Subcutaneous adipose tissue (tissue), 4 donors: ENCODE data around the gene SPA17. TPM values are rescaled to one million over a fixed set of nuclear protein-coding genes. Genes with fewer than 3 reads are reported as not detected.

ENCODE experiments used
- total RNA-seq, 4 donors: library from RNA; depleted of rRNA; stranded (reverse); fragments of >200 nt; gene quantifications; one replicate each; pipeline ENCODE4 v1.1.0, GENCODE V29; 2016
- TF ChIP-seq, protein P1 (sequence below): fragments of 450-650 bp; IDR thresholded peaks from one replicate; pipeline ENCODE4 v1.5.1; 2016; ENCODE audit warnings: low read depth, mild to moderate bottlenecking, control low read depth, antibody characterized with exemption, moderate library complexity

SPA17 gene
- total RNA-seq, 4 donors from 2014 or later: 0.94 to 5.3 (median 1.5) TPM

DNA sequence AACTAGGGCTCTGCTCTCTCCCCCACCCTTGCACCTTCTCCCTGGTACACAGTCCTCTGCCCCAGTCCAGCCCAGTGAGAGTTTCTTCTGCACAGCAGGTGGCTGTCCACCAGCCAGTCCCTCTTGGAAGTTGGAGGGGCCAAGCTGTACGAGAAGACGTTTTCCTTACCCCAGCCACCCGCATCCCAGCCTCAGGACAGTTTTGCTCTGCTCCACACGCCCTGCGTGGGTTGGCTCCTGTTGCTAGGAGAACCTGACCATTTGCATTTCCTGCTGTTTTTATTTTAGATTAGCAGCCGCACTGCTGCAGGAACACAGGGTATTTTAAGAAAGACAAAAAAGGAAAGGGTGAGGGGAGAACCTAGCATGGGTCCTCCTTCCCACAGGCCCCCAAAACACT is 48.5 kb downstream of the SPA17 start:
- TF ChIP-seq, protein P1, sequence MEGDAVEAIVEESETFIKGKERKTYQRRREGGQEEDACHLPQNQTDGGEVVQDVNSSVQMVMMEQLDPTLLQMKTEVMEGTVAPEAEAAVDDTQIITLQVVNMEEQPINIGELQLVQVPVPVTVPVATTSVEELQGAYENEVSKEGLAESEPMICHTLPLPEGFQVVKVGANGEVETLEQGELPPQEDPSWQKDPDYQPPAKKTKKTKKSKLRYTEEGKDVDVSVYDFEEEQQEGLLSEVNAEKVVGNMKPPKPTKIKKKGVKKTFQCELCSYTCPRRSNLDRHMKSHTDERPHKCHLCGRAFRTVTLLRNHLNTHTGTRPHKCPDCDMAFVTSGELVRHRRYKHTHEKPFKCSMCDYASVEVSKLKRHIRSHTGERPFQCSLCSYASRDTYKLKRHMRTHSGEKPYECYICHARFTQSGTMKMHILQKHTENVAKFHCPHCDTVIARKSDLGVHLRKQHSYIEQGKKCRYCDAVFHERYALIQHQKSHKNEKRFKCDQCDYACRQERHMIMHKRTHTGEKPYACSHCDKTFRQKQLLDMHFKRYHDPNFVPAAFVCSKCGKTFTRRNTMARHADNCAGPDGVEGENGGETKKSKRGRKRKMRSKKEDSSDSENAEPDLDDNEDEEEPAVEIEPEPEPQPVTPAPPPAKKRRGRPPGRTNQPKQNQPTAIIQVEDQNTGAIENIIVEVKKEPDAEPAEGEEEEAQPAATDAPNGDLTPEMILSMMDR: no peak

DNA sequence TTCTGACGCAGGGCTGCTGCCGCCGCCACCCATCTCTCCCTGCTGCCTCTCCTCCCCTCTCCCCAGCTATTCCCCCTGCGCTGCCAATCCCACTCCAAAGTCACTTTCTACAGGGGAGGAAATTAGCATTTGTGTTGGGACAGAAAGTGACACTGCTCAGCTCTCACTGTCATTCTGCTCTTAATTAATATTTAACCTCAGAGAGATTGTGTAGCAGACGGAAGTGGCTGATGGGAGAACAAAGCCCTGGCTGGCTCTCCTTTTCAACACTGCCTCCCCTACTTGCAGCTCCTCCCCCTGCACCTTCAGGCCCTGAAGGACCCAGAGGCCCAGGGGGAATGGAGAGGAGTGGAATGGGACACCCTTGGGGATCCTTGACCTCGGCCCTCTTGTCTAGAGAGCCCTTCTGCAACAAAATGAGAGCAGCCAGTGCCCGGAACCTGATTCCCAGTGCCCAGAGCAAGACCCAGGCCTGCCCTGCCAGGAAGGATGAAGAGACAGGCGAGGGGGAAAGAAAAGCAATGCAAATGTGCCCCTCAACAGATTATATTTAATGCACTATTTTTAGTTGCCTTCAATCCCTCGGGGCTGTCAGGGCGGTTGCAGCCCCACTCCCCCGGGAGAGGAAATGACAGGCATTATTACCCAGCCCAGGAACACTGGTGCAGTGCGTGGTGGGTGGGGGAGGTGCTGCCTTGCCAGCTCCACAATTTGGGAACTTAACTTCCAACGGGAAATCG is 51.4 kb downstream of the SPA17 start:
- TF ChIP-seq, protein P1: no peak

DNA sequence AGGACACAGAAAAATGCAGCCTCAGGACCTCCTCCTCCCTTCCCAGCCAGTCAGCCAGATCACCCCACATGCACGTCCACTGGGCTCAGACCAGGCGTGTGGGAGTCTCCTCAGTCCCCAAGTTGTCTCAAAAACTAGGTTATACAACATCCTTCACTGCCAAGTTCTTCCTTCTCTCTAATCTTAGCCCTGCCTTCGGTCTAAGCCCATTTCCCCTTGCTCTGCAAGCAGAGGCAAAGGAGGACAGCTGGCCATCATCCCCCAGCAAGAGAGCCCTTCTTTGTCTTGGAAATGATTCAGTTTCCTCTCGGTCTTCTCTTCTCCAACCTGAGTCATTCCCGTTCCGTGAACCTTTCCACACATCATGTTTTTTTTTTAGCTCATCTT is 52.0 kb downstream of the SPA17 start:
- TF ChIP-seq, protein P1: no peak

DNA sequence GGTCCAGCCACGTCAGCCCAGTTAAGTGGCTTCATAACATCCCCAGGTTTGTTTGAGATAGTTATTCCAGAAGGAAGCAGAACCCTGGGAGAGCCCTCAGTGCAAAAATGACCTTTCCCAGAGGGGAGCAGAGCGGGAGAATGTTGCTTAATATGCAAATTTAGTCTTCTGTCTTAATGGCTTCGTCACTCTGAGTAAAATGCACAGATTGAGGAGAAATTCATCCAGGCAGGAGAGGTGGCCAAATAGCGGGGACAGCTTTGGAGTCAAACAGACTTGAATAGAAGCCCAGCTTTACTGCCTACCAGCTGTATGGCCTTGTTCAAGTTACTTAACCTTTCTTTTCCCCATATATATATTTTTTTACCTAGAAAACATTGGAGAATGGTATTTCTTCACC is 53.8 kb downstream of the SPA17 start:
- TF ChIP-seq, protein P1: no peak

DNA sequence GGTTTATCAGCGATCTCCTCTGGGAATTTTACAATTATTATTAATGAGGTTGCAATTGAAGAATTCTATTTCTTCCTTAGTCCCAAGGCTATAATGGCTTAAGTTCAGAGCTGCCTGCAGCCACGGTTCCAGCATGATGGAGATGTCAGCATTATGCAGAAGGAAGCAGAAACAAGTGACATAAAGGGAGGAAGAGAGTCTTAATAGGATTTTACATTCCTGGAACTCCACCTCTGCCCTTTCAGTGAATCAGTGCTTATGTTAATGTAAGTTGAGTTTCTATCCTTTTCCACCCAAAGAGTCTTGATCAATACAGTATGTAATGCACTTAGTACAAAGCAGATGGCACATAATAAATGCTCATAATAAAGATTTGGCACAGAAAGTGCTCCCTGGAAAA is 54.4 kb downstream of the SPA17 start:
- TF ChIP-seq, protein P1: no peak

DNA sequence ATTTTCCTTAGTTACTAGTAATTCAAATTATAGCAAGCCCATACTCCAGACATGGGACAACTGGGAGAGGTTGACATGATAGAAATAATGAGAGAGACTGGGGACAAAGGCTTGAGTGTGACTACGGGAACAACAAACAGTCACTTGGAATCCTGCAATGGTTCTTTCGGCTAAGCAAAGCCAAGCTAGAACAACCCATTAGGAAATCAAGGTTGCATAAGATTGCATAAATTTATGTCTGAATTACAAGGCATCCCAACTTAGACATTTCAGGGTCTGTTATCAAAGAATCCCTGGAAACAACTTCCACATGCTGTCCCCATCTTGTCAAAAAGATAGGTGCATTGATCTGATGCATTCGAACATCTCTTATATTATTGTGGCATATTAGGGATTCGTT is 55.9 kb downstream of the SPA17 start:
- TF ChIP-seq, protein P1: no peak

DNA sequence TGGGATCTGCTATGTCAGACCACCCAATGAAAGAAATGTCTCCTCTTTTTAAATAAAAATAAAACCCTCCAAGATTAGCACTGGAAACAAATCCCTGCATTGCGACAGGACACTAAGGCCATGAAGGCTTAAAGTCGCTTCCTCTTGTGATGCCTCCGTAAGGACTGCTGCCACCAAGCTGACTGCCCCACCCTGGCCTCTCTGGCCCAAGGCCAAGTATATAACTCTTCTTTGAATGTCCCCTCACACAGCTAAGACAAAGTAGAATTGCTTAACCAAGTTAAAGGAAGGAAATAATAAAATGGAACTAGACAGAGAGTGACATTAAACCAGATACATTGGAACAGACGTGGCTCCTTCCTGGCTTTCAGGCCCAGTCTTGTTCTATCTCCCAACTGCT is 58.5 kb downstream of the SPA17 start:
- TF ChIP-seq, protein P1: no peak
